ENCODE measurements around the gene SYT4.

SYT4 gene

DNA sequence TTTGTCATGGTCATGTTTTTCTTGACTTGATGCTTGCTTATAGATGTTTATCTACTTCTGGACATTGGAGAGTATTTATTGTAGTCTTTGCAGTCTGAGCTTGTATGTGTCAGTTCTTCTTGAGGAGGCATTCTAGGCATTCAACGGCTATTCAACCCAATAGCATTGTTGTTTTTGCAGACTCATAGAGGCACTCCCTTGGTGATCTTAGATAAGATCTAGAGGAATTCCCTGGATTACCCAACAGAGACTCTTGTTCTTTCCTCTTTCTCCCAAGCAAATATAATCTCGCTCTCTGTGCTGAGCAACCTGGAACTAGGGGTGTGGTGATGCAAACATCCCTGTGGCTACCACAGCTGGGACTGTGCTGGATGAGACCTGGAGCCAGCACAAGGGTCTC lies 40.4 kb downstream of the SYT4 start:
- H3K4me3 ChIP-seq (ENCODE audit: low read depth, low read length) = no peak overlapping the region
- TF ChIP-seq CTCF (IDR thresholded peaks at IDR 0.05; ENCODE audit: control insufficient read depth, extremely low read depth, insufficient read depth) = no peak
- DNase-seq (ENCODE audit: low read depth) = no peak

DNA sequence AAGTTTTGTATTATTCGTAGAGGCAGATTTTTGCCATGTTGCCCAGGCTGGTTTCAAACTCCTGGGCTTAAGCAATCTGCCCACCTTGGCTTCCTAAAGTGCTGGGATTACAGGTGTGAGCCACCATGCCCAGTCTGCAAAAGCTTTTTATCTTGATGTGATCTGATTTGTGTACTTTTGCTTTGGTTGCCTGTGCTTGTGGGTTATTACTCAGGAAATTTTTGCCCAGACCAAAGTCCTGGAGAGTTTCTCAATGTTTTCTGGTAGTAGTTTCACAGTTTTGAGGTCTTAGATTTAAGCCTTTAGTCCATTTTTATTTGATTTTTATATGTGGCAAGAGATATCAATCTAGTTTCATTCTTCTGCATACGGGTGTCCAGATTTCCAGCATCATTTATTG lies 42.4 kb downstream of the SYT4 start:
- DNase-seq (ENCODE audit: low read depth) = no peak
- no peak overlapping the region for H3K4me3 ChIP-seq (ENCODE audit: low read depth, low read length)
- TF ChIP-seq CTCF (IDR thresholded peaks at IDR 0.05; ENCODE audit: control insufficient read depth, extremely low read depth, insufficient read depth) = no peak

DNA sequence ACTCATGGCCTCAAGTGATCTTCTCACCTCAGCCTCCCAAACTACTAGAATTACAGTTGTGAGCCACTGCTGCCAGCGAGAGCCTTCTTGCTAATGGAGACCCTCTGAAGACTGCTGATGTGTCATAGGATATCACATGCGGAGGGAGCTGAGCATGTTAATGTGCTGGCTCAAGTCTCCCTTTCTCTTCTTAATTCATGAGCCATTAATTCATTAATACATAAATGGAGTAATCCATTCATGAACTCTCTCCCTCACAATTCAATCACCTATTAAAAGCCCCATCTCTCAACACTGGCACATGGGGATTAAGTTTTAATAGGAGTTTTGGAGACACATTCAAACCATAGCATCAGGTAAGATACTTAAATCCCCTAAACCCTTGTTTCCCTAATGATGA lies 54.8 kb downstream of the SYT4 start:
- DNase-seq (ENCODE audit: low read depth) = no peak
- H3K4me3 ChIP-seq (ENCODE audit: low read depth, low read length) = no peak overlapping the region
- no peak for TF ChIP-seq CTCF (IDR thresholded peaks at IDR 0.05; ENCODE audit: control insufficient read depth, extremely low read depth, insufficient read depth)

- no peak overlapping the region for H3K4me3 ChIP-seq (ENCODE audit: low read depth, low read length)
- no peak for DNase-seq (ENCODE audit: low read depth)
- no peak for TF ChIP-seq CTCF (IDR thresholded peaks at IDR 0.05; ENCODE audit: control insufficient read depth, extremely low read depth, insufficient read depth)
These were observed 56.6 kb downstream of the SYT4 start for GRCh38 chr18:43220691-43221090.
